ENCODE results near the gene SSH3. TPM values are rescaled to one million over a fixed set of nuclear protein-coding genes. Genes with fewer than 3 reads are reported as not detected.
A peak's percentile ranks its signal among the peaks of the same experiment; 100 is the strongest.

Gene SSH3
- total RNA-seq, 1 donor from 2014 or later = 7.1 TPM

DNA sequence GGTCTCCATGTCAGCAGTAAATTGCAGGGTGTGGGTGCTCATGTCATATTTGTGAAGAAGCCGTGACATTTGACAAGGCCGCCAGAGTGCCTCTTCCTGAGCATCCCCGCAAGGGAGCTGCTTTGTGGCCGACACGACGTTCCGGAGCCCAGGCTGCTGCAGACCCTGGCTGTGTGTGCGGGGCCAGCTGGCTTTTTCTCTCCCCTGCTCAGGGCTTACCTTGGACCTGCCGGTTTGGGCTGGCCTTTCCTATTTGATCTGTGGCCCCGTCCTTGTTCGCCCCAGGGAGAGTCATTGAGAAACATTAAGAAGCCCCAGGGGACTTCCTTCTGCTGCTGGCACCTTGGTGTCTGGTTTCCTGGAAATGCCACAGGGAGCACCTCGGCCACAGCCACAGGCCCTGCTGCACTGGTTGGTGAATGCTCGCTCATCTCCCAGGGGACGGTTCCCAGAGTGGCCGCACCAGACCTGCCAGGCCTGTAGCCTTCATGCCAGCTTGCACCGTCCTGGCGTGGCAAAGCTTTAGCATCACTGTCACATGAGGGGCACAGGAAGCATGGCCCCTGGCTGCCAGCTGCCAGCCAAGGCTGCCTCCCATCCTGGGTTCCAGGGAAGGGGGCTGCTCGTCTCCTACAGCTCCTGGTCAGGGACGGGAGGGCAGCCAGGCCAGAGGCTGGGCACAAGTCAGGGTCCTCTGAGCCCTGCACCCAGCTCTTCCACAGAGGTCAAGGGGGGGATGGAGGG is 31.6 kb upstream of the SSH3 start:
- peaks cover 67% of the 10 kb centered on the region for H3K36me3 Mint-ChIP-seq (ENCODE audit: low read depth)
- DNase-seq = peak; percentile 86
- intact Hi-C loops (cut with micrococcal nuclease) = loop anchor here (1.0 to 10.0 kb wide), 2 partner anchors 17 to 763 kb away; partner anchors contain the start of genes NDUFS8 and TCIRG1
- no peaks in the 10 kb centered on the region for H3K9me3 Mint-ChIP-seq
- peak overlapping the region; percentile 97 for H3K4me3 Mint-ChIP-seq
- H3K4me1 Mint-ChIP-seq = peaks cover 62% of the 10 kb centered on the region
- peak overlapping the region; percentile 97 for H3K27ac Mint-ChIP-seq
- no peaks in the 10 kb centered on the region for H3K27me3 Mint-ChIP-seq

DNA sequence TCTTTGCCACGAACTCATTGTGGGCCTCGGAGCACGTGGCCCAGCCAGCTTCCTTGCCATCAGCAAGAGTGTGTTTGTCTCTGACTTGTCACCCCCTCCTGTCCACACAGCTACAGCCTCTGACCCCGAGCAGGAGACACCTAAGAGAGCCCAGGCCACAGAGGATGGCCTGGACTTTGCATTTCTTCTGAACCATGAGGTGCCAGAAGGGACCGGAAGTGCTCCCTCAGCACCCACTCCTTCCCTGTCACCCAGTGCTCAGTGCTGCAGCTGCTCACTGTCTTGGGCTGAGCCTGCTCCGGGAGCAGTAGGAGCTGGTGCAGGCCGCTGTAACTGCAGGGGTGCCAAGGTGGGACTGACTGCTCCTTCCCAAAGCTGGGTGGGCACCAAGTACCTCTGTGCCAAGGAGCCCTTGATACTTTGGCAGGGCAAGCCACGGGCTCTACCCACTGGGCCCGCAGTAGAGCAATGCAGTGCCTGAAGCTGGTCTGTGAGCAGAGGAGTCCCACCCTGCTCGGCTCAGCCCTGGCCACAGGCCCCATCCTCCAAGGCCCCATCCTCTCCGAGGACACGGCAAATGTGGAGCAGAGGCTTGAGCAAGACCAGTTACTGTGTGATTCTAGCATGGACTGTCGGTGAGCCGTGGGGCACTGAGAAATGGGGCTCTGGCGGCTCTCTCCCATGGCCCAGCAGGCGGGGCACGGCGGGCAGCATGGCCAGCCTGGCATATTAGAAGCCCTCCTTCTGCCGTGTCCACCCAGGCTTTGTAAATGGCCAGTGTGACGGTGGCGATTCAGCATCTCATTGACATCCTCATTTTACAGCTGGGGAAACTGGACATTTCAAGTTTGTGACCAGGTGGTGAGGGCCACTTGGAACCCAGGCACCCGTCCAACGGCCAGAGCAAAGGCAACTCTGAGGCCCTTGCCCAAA is 30.7 kb upstream of the SSH3 start:
- H3K4me1 Mint-ChIP-seq = peaks cover 70% of the 10 kb centered on the region
- H3K27ac Mint-ChIP-seq = peak overlapping the region; percentile 97
- H3K4me3 Mint-ChIP-seq = peak overlapping the region; percentile 97
- no peaks in the 10 kb centered on the region for H3K27me3 Mint-ChIP-seq
- H3K9me3 Mint-ChIP-seq = no peaks in the 10 kb centered on the region
- H3K36me3 Mint-ChIP-seq (ENCODE audit: low read depth) = peaks cover 64% of the 10 kb centered on the region
- intact Hi-C loops (cut with micrococcal nuclease) = loop anchor here (10.0 kb wide), 1 partner anchor 762 kb away; the partner anchor contains the start of genes NDUFS8 and TCIRG1
- peak; percentile 82 for DNase-seq

GRCh38 chr11:67273260-67273990 is 29.9 kb upstream of the SSH3 start:
- H3K4me1 Mint-ChIP-seq = peaks cover 73% of the 10 kb centered on the region
- H3K9me3 Mint-ChIP-seq = no peaks in the 10 kb centered on the region
- DNase-seq = no peak
- peaks cover 58% of the 10 kb centered on the region for H3K36me3 Mint-ChIP-seq (ENCODE audit: low read depth)
- H3K4me3 Mint-ChIP-seq = peak overlapping the region; percentile 97
- H3K27me3 Mint-ChIP-seq = no peaks in the 10 kb centered on the region
- intact Hi-C loops (cut with micrococcal nuclease) = loop anchor here (10.0 kb wide), 1 partner anchor 761 kb away; the partner anchor contains the start of genes NDUFS8 and TCIRG1
- peak overlapping the region; percentile 97 for H3K27ac Mint-ChIP-seq

DNA sequence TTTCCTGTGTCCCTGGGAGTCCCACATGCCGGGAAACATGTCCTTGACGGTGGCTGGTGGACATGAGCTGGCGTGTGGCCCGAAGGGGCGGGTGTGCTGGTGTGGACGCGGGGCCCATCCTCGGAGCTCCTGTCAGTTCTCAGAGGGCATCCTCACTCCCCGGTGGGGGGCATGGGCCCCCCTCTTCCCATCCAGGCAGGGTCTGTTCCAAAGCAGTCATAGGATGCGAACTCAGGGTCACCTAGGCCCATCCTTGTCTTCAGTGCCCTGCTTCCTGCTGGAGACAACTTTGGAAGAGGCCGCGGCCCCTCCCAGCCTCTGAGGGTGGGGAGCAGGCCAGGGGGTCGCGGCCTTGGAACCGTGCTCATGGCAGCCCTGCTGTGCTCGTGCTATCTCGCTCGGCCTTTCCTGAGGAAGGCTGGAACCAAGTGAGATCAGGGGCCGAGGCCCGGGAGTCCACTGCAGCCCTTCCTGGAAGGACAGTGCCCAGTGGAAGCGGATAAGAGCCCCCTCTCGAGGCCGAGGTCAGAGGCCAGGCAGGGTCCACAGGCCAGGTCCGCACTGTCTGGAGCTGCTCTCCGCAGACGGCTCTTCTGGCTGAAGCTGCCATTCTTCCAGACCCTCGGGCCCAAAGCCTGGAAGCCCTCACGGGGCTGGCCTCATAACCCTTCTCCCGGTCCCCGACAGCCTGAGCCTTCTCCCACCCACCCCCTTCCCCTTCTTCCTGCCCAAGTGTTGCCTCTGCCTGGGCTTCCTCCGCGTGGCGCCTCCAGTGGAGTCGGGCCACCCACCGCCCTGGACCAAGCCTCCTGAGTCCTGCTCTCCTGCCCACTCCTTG is 28.3 kb upstream of the SSH3 start:
- no peak for DNase-seq
- Mint-ChIP-seq H3K4me1 (peaks cover 70% of the 10 kb centered on the region), H3K27me3 (no peaks in the 10 kb centered on the region), H3K36me3 (ENCODE audit: low read depth) (peaks cover 58% of the 10 kb centered on the region), H3K4me3 (peak overlapping the region; percentile 81), H3K27ac (peak overlapping the region; percentile 99), H3K9me3 (no peaks in the 10 kb centered on the region)
- intact Hi-C loops (cut with micrococcal nuclease) = loop anchor here (10.0 kb wide), 1 partner anchor 760 kb away; the partner anchor contains the start of genes NDUFS8 and TCIRG1

- intact Hi-C loops (cut with micrococcal nuclease) = loop anchor here (10.0 kb wide), 1 partner anchor 759 kb away; the partner anchor contains the start of genes NDUFS8 and TCIRG1
- H3K9me3 Mint-ChIP-seq = no peaks in the 10 kb centered on the region
- no peaks in the 10 kb centered on the region for H3K27me3 Mint-ChIP-seq
- H3K4me3 Mint-ChIP-seq = peak overlapping the region; percentile 81
- peak; percentile 71 for DNase-seq
- peaks cover 58% of the 10 kb centered on the region for H3K36me3 Mint-ChIP-seq (ENCODE audit: low read depth)
- peak overlapping the region; percentile 99 for H3K27ac Mint-ChIP-seq
- peaks cover 65% of the 10 kb centered on the region for H3K4me1 Mint-ChIP-seq
Measured at GRCh38 chr11:67275606-67276409, 27.5 kb upstream of the SSH3 start.

- intact Hi-C loops (cut with micrococcal nuclease) = loop anchor here (1.0 to 10.0 kb wide), 5 partner anchors 9 to 758 kb away; partner anchors contain the start of genes NDUFS8 and TCIRG1
- Mint-ChIP-seq H3K27ac (peak overlapping the region; percentile 99), H3K4me1 (peaks cover 55% of the 10 kb centered on the region), H3K9me3 (no peaks in the 10 kb centered on the region), H3K36me3 (ENCODE audit: low read depth) (peaks cover 56% of the 10 kb centered on the region), H3K4me3 (peak overlapping the region; percentile 81), H3K27me3 (no peaks in the 10 kb centered on the region)
- peak; percentile 83 for DNase-seq
Measured at GRCh38 chr11:67276781-67277230, 26.5 kb upstream of the SSH3 start.

GRCh38 chr11:67277231-67277961 is 25.9 kb upstream of the SSH3 start:
- peak; percentile 97 for DNase-seq
- Mint-ChIP-seq H3K4me3 (peak overlapping the region; percentile 81), H3K4me1 (peaks cover 52% of the 10 kb centered on the region), H3K27me3 (no peaks in the 10 kb centered on the region), H3K9me3 (no peaks in the 10 kb centered on the region), H3K36me3 (ENCODE audit: low read depth) (peaks cover 57% of the 10 kb centered on the region), H3K27ac (peak overlapping the region; percentile 99)
- intact Hi-C loops (cut with micrococcal nuclease) = loop anchor here (1.0 to 10.0 kb wide), 5 partner anchors 9 to 757 kb away; partner anchors contain the start of genes NDUFS8 and TCIRG1

DNA sequence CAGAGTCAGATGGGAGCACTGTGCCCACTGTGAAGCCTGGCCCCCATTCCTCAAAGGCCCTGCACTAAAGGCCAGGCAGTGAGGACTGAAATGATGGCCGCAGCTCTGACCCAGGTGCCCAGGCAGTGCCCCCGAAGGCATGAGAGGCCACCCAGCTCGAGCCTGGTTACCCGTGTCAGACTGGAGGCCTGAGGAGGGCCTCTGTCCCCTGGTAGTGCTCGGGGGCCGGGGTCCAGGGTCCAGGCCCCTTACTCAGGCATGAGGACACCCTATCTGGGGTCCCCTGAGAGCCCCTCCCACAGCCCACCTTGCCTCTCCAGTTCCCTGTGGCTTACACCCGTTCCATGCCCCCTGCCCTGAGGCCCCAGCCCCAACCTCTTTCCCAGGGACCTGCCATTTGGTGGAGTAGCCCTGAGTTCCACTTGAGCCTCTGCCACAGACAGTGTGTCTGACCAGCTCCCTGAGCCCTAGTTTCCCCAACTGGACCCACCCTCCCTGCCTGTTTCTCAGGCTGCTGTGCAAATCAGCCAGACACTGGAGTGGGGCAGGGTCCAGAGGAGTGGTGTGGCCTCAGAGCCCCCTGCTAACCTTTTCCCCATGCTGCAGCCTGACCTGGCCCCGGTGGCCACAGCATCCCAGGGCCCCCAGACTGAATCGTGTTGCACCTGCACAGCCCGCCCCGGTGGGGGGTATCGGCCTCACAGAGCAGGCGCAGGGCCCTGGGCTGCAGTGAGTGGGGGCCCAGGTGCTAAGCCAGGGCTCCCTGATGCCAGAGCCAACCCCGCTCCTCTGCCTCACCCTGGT is 25.0 kb upstream of the SSH3 start:
- Mint-ChIP-seq H3K4me1 (peaks cover 45% of the 10 kb centered on the region), H3K27ac (peak overlapping the region; percentile 99), H3K36me3 (ENCODE audit: low read depth) (peaks cover 62% of the 10 kb centered on the region), H3K27me3 (no peaks in the 10 kb centered on the region), H3K9me3 (no peaks in the 10 kb centered on the region), H3K4me3 (peak overlapping the region; percentile 81)
- intact Hi-C loops (cut with micrococcal nuclease) = loop anchor here (10.0 kb wide), 1 partner anchor 756 kb away; the partner anchor contains the start of genes NDUFS8 and TCIRG1
- DNase-seq = peak; percentile 64

DNA sequence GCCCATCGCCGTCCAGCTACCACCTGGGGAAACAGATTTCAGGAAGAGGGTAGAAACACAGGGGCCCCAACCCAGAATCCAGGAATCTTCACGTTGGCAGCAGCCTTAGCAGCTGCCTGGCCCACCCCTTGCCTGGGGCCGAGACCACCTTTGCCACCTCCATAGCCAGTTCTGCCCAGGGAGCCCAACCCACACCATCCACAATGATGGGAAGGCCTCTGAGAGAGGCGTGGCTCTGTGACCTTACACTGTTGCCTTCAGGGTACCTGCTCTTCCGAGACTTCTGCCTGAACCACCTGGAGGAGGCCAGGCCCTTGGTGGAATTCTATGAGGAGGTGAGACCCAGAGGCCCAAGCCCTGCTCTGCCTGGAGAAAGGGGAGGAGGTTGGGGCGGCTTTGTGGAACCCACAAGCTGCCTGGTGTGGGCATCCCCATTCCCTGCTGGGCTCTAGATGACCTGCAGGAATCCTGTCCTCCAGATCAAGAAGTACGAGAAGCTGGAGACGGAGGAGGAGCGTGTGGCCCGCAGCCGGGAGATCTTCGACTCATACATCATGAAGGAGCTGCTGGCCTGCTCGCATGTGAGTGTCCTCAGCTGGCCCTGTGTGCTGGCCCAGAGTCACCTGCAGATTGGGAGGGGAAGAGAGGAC is 24.3 kb upstream of the SSH3 start:
- Mint-ChIP-seq H3K27ac (peak overlapping the region; percentile 99), H3K4me1 (peaks cover 44% of the 10 kb centered on the region), H3K9me3 (no peaks in the 10 kb centered on the region), H3K36me3 (ENCODE audit: low read depth) (peaks cover 66% of the 10 kb centered on the region), H3K4me3 (peak overlapping the region; percentile 81), H3K27me3 (no peaks in the 10 kb centered on the region)
- no peak for DNase-seq
- intact Hi-C loops (cut with micrococcal nuclease) = loop anchor here (10.0 kb wide), 1 partner anchor 756 kb away; the partner anchor contains the start of genes NDUFS8 and TCIRG1

DNA sequence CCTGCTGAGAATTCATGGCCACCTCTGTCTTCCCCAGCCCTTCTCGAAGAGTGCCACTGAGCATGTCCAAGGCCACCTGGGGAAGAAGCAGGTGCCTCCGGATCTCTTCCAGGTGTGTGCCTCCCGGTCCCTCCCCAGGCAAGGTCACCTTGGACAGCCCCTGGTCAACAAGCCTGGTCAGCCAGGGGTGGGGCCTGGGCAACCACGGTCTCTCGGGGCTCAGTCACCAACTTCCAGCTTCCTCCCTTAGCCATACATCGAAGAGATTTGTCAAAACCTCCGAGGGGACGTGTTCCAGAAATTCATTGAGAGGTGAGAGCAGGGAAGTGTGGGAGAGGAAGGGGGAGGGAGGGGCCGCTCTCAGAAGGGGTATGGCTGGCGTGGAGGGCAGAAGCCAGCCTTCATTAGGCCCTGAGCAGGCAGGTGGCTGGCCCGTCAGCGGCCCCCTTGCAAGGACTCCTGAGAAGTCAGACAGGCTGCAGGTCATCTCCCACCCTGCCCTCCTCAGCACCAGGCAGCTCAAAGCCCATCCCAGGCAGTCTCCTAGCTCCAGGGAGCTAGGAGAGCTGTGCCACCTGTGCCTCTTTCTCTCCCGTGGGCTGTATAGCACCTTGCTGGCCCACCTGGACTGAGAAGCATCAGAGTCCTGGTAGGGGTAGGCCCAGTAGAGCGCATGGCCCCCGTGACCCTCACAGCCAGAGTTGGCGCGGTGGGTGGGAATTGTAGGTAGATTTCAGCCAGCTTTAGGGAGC is 23.6 kb upstream of the SSH3 start:
- intact Hi-C loops (cut with micrococcal nuclease) = loop anchor here (10.0 kb wide), 1 partner anchor 755 kb away; the partner anchor contains the start of genes NDUFS8 and TCIRG1
- H3K9me3 Mint-ChIP-seq = no peaks in the 10 kb centered on the region
- peak overlapping the region; percentile 81 for H3K4me3 Mint-ChIP-seq
- peaks cover 64% of the 10 kb centered on the region for H3K36me3 Mint-ChIP-seq (ENCODE audit: low read depth)
- H3K27ac Mint-ChIP-seq = peak overlapping the region; percentile 99
- H3K27me3 Mint-ChIP-seq = no peaks in the 10 kb centered on the region
- no peak for DNase-seq
- peaks cover 42% of the 10 kb centered on the region for H3K4me1 Mint-ChIP-seq

All from activated CD4-positive, alpha-beta T cell treated with anti-CD3 and anti-CD28 coated beads, Interleukin-2, amount 10 ng/mL, durations not matched to agents 24 days and 14 days (primary cell).